AG10803 (cell line): ENCODE data around the gene SERPINA9.

Experiments used
- DNase-seq: peaks from one replicate; pipeline ENCODE4 v3.0.0; 2010; ENCODE audit warnings: low read depth
- H3K4me3 ChIP-seq: 2 replicates; pipeline ENCODE4 v1.5.1; 2011; ENCODE audit warnings: mild to moderate bottlenecking, low read length, control low read depth
- TF ChIP-seq, protein P1 (sequence below): conservative IDR thresholded peaks from 2 replicates; pipeline ENCODE4 v1.5.1; 2011; ENCODE audit warnings: mild to moderate bottlenecking, low read length, control low read depth, inconsistent platforms

Gene SERPINA9

DNA sequence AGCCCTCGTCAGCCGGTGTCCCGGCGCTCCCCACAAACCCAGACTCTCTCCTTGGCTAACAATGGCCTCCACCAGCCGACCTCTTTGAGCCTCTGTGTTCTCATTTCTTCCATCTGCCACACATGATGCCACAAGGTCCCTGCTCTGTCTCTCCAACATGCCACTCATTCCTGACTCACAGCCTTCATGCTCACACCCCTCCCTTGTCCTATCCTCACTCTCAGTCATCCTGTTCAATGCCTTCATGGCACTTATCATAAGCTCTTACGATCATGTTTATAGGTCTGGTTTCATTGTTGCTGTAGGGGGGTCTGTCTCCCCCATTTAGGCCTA lies 13.8 kb downstream of the SERPINA9 start:
- no peak overlapping the region for H3K4me3 ChIP-seq

DNA sequence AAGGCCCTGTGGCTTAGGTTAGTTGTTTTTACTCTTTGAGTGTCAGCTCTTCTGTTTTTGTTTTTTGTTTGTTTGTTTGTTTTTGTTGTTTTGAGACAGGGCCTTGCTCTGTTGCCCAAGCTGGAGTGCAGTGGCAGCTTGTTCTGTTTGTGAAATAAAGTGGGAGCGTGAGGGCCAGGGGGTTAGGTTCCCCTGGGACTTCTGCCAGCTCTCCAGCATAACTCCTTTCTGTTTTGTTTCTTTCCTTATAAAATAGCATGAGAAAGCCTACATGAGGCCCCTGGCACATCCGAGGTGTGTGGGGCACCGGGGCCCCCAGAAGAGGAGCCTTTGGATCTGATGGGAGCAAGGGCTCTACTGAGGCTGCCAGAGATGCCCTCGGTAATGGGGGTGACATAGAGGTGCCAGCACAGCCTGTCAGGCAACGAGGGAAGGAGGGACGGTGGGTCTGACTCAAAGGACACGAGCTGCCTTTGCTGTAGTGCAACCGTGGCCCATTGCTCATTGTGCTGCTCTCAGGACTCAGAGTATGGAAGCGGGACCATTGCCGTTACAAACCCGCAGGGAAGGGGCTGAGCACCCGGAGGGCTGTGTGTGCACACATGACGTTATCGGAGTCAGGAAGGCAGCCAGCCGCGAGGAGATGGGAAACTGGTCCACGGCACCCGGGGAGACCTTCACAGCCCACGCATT lies 14.3 kb downstream of the SERPINA9 start:
- TF ChIP-seq, protein P1, sequence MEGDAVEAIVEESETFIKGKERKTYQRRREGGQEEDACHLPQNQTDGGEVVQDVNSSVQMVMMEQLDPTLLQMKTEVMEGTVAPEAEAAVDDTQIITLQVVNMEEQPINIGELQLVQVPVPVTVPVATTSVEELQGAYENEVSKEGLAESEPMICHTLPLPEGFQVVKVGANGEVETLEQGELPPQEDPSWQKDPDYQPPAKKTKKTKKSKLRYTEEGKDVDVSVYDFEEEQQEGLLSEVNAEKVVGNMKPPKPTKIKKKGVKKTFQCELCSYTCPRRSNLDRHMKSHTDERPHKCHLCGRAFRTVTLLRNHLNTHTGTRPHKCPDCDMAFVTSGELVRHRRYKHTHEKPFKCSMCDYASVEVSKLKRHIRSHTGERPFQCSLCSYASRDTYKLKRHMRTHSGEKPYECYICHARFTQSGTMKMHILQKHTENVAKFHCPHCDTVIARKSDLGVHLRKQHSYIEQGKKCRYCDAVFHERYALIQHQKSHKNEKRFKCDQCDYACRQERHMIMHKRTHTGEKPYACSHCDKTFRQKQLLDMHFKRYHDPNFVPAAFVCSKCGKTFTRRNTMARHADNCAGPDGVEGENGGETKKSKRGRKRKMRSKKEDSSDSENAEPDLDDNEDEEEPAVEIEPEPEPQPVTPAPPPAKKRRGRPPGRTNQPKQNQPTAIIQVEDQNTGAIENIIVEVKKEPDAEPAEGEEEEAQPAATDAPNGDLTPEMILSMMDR = no peak
- no peak for DNase-seq
- no peak overlapping the region for H3K4me3 ChIP-seq

More for the DNA sequence above, 13.8 kb downstream of the SERPINA9 start:
- TF ChIP-seq, protein P1 = no peak
- no peak for DNase-seq

DNA sequence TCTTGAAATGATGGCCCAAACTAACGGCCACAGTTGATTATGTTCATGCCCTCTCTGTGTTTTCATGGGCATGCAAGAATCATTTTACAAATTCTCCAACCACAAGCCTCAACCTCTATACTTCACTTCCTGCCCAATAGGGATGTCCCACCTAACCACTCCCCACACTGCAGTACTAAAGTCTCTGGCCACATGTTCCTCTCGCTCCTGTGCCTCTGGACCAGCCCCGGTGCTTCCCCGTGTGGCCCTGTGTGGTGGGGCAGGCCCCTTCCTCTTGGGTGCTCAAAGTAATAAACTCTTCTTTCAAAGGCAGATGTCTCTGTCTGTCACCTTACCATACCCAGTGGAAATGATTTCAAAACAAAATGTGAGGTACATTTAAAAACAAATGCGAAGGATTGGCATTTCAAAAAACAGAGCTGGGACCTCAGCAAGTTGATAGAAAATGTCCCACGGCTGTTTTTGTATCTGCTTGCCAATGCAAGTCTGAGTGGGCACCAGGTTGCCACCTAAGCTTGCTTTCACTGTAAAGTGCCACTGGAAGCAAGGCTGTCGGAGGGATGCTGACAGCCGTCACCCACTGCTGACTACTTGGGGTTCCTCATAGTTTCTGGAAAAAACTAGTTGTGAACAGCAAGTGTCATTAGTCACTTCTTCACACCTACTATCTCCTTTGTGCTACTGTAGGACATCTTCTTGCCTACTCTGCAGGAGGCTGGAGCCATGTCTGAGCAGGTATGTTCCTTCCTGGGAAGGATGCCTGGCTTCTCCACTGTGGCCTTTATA lies 15.2 kb downstream of the SERPINA9 start:
- no peak for DNase-seq
- H3K4me3 ChIP-seq = no peak overlapping the region
- TF ChIP-seq, protein P1 = no peak

DNA sequence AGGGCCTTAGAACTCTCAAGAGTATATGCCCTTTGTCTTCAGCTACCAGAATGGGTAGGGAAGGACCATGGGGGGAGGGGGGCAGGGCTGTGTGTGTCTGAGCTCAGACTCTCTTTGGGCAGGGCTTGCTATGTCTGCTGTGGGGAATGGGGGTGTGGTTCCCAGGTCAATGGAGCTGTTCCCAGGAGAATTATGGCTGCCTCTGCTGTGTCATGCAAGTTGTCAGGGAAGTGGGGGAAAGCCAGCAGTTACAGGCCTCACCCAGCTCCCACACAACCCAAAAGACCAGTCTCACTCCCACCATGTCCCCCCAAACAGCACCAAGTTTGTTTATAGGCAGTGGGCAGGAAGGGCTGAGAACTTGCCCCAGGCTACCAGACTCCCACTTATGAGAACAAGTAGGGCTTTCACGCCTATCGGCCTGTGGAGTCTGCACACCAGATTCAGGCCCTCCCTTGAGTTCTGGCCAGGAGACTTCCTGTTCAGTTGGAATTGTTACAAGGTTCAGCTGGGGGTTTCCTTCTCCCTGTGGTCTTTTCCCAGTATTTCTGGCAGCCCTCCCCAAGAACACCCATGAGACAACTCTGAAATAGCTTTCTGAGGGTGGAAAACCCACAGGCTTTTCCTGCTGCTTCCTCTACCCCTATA lies 17.3 kb downstream of the SERPINA9 start:
- DNase-seq = no peak

DNA sequence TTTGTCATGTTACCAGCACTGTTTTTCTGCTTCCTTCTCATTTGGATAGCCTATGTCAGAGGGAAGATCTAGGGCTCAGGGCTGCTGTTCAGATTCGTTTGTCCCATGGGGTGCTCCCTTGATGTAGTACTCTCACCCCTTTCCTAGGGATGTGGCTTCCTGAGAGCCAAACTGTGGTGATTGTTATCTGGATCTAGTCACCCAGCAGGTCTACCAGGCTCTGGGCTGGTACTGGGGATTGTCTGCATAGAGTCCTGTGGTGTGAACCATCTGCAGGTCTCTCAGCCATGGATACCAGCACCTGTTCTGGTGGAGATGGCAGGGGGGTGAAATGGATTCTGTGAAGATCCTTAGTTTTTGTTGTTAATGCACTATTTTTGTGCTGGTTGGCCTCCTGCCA lies 17.9 kb downstream of the SERPINA9 start:
- TF ChIP-seq, protein P1 = no peak
- no peak for DNase-seq
- H3K4me3 ChIP-seq = no peak overlapping the region

More for the DNA sequence above, 17.3 kb downstream of the SERPINA9 start:
- H3K4me3 ChIP-seq = no peak overlapping the region
- TF ChIP-seq, protein P1 = no peak

DNA sequence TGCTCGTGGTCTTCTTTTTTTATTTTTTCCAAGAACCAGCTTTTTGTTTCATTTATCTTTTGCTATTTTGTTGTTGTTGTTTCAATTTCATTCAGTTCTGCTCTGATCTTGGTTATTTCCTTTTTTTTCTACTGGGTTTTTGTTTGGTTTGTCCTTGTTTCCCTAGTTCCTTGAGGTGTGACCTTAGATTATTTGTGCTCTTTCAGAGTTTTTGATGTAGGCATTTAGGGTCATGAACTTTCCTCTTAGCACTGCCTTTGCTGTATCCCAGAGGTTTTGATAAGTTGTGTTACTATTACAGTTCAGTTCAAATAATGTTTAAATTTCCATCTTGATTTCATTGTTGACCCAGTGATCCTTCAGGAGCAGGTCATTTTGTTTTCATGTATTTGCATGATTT lies 20.1 kb downstream of the SERPINA9 start:
- TF ChIP-seq, protein P1 = no peak
- H3K4me3 ChIP-seq = no peak overlapping the region
- no peak for DNase-seq
